ENCODE data around the gene TACO1.

Gene TACO1

GRCh38 chr17:63621684-63622573 lies 21.2 kb downstream of the TACO1 start, which contains the start of gene MAP3K3:
Gene MAP3K3, plus strand, starts transcription at chr17:63622417. Its CDS starts 343 bp downstream, at chr17:63622760.
- H3K4me3 Mint-ChIP-seq: peak within 1 kb of the TSS; percentile 95
- H3K36me3 Mint-ChIP-seq (ENCODE audit: low read depth): no peaks in the 10 kb centered on the region
- H3K27me3 Mint-ChIP-seq: no peaks in the 10 kb centered on the region
- DNase-seq (peak; percentile 94), ATAC-seq (peak; percentile 95)
- H3K9me3 Mint-ChIP-seq: no peaks in the 10 kb centered on the region
- peaks cover 39% of the 10 kb centered on the region for H3K4me1 Mint-ChIP-seq
- H3K27ac Mint-ChIP-seq: peak within 1 kb of the TSS; percentile 85

DNA sequence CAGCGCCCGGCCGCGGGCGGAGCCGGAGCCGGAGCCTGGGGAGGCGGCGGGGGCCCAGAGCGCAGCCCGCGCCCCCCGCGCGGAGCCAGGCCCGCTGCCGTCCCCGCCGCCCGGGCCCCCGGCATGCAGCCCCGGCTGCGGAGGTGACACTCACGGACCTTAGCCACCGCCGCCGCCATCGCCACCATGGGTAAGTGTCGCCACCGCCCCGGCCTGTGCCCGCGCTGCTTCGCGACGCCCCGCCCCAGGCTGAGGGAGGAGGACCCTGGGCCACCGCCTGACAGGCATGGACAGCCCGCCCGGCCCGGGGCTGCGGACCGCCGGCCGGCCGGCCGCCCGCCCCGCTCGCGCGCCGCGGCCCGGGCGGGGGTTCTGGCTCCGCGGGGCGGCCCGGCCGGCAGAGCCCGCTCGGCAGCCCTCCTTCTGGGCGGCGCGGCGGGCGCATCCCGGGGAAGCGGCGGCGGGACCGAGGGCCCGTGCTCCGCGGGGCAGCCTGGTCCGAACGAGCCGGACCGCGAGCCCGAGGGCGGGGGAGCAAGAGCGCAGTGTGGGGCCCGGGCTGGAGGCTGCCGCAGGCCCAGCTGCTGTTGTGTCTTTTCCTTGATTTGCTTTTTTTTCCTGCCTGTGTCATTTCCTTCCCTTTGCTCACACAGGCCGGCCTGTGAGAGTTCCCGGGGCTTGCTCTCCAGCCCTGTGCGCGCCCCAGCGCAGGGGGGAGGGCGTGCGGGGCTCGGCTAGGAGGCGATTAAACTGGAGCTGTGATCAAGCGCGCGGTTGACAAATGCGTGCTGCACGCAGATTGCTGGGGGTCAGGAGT lies 22.1 kb downstream of the TACO1 start:
- peaks cover 42% of the 10 kb centered on the region for H3K4me1 Mint-ChIP-seq
- H3K9me3 Mint-ChIP-seq: no peaks in the 10 kb centered on the region

DNA sequence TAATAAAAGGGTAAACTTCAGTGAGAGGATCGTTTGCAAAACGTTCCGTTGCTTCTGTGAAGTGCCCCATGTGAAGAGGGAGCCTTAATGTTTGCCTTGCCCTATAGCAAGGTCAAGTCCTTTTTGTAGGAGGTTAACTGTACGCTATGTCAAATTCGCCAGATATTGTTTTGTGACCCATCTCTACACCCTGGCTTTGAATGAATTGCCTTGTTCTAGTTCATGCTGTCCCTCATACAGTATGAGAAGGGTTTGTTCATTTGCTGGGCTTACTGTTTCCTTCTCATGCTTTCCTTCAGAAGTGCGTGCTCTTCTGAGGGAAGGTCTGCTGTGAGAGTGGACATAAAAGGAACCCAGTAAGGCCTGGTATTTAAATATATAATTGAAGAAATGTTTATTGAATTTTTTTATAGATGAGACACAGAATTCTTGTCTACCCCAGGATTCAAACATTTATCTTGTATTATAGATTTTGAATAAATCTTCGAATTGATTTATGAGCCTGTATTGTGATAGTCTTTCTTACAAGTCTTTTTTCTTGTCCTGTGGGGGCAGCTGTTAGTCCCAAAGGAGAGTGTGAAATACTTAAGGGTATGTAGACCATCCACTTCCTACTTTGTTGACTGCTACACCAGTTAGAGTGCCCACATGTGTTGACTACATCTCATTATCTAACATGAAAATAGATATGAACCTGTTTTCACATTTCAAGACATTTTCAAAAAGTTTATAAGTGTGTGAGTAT lies 23.3 kb downstream of the TACO1 start:
- H3K9me3 Mint-ChIP-seq: no peaks in the 10 kb centered on the region
- peak overlapping the region; percentile 95 for H3K4me3 Mint-ChIP-seq
- H3K36me3 Mint-ChIP-seq (ENCODE audit: low read depth): peaks cover 1% of the 10 kb centered on the region
- H3K27ac Mint-ChIP-seq: peak overlapping the region; percentile 75
- peaks cover 42% of the 10 kb centered on the region for H3K4me1 Mint-ChIP-seq
- DNase-seq (no peak), ATAC-seq (no peak)
- no peaks in the 10 kb centered on the region for H3K27me3 Mint-ChIP-seq

More for the DNA sequence above, 22.1 kb downstream of the TACO1 start:
- H3K27me3 Mint-ChIP-seq: no peaks in the 10 kb centered on the region
- peak overlapping the region; percentile 95 for H3K4me3 Mint-ChIP-seq
- H3K36me3 Mint-ChIP-seq (ENCODE audit: low read depth): no peaks in the 10 kb centered on the region
- ATAC-seq (peak; percentile 26), DNase-seq (peak; percentile 73)
- peak overlapping the region; percentile 75 for H3K27ac Mint-ChIP-seq

DNA sequence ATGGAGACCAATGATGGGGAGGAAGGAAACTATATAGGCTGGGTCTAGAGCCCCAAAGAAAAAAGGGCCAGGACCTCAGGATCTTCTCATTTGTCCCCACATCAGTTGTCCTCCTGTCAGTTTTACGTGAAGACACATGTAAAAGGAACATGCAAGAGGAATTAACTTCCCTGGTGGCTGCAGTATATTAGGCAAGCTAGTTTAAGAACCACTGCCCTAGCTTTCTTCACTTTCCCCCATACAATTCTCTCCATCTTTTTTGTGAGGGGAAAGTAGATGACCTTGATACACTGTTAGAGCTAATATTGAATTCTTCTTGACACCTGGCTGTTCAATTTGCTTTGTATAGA lies 23.8 kb downstream of the TACO1 start:
- H3K4me3 Mint-ChIP-seq: peak overlapping the region; percentile 95
- H3K36me3 Mint-ChIP-seq (ENCODE audit: low read depth): peaks cover 1% of the 10 kb centered on the region
- H3K9me3 Mint-ChIP-seq: no peaks in the 10 kb centered on the region
- no peaks in the 10 kb centered on the region for H3K27me3 Mint-ChIP-seq
- H3K27ac Mint-ChIP-seq: no peak overlapping the region
- DNase-seq: no peak
- no peak for ATAC-seq
- H3K4me1 Mint-ChIP-seq: peaks cover 42% of the 10 kb centered on the region

GRCh38 chr17:63626551-63627180 lies 26.0 kb downstream of the TACO1 start:
- Mint-ChIP-seq H3K36me3 (ENCODE audit: low read depth) (peaks cover 1% of the 10 kb centered on the region), H3K9me3 (no peaks in the 10 kb centered on the region), H3K27me3 (no peaks in the 10 kb centered on the region), H3K4me3 (no peak overlapping the region), H3K4me1 (peaks cover 37% of the 10 kb centered on the region), H3K27ac (no peak overlapping the region)
- ATAC-seq (no peak), DNase-seq (no peak)

- H3K27ac Mint-ChIP-seq: no peak overlapping the region
- no peaks in the 10 kb centered on the region for H3K9me3 Mint-ChIP-seq
- H3K4me1 Mint-ChIP-seq: peaks cover 31% of the 10 kb centered on the region
- DNase-seq (no peak), ATAC-seq (no peak)
- no peak overlapping the region for H3K4me3 Mint-ChIP-seq
- H3K36me3 Mint-ChIP-seq (ENCODE audit: low read depth): peaks cover 10% of the 10 kb centered on the region
- no peaks in the 10 kb centered on the region for H3K27me3 Mint-ChIP-seq
Measured at GRCh38 chr17:63629627-63630026, 28.9 kb downstream of the TACO1 start.

GRCh38 chr17:63631062-63631461 lies 30.4 kb downstream of the TACO1 start:
- Mint-ChIP-seq H3K27me3 (no peaks in the 10 kb centered on the region), H3K4me3 (no peak overlapping the region), H3K9me3 (no peaks in the 10 kb centered on the region), H3K36me3 (ENCODE audit: low read depth) (peaks cover 11% of the 10 kb centered on the region), H3K4me1 (peaks cover 19% of the 10 kb centered on the region), H3K27ac (no peak overlapping the region)
- ATAC-seq: no peak
- DNase-seq: no peak

GRCh38 chr17:63631626-63632025 lies 30.9 kb downstream of the TACO1 start:
- Mint-ChIP-seq H3K4me1 (peaks cover 16% of the 10 kb centered on the region), H3K4me3 (no peak overlapping the region), H3K9me3 (no peaks in the 10 kb centered on the region), H3K36me3 (ENCODE audit: low read depth) (peaks cover 14% of the 10 kb centered on the region), H3K27ac (no peak overlapping the region), H3K27me3 (no peaks in the 10 kb centered on the region)
- ATAC-seq (no peak), DNase-seq (no peak)

- peaks cover 16% of the 10 kb centered on the region for H3K36me3 Mint-ChIP-seq (ENCODE audit: low read depth)
- no peak overlapping the region for H3K27ac Mint-ChIP-seq
- H3K4me1 Mint-ChIP-seq: peaks cover 12% of the 10 kb centered on the region
- H3K4me3 Mint-ChIP-seq: no peak overlapping the region
- no peaks in the 10 kb centered on the region for H3K9me3 Mint-ChIP-seq
- H3K27me3 Mint-ChIP-seq: no peaks in the 10 kb centered on the region
- DNase-seq (no peak), ATAC-seq (no peak)
Measured at GRCh38 chr17:63633742-63634141, 33.0 kb downstream of the TACO1 start.

DNA sequence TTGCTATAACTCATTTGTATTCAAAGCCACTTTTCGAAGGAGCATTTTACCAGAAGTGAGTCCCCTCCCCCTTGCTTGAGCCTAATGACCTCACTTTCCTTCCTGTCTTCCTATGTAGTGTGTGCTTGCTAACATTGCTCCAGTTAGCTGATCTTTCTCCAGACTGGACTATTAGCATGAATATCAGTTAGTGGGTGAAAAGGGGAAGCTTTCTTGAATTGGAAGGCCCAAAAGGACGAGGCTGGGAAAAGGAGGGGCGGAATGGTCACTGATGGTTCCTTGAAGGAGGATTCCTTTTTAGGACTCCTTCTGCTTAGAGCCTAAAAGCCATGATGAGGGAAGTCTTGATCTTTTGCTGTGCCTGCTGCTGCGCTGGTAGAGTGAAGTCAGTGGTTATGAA lies 33.5 kb downstream of the TACO1 start:
- peaks cover 15% of the 10 kb centered on the region for H3K4me1 Mint-ChIP-seq
- no peaks in the 10 kb centered on the region for H3K27me3 Mint-ChIP-seq
- H3K36me3 Mint-ChIP-seq (ENCODE audit: low read depth): peaks cover 16% of the 10 kb centered on the region
- ATAC-seq (no peak), DNase-seq (no peak)
- H3K27ac Mint-ChIP-seq: no peak overlapping the region
- no peak overlapping the region for H3K4me3 Mint-ChIP-seq
- H3K9me3 Mint-ChIP-seq: no peaks in the 10 kb centered on the region

GRCh38 chr17:63634816-63635215 lies 34.1 kb downstream of the TACO1 start:
- peaks cover 18% of the 10 kb centered on the region for H3K4me1 Mint-ChIP-seq
- DNase-seq: no peak

GRCh38 chr17:63635290-63635689 lies 34.6 kb downstream of the TACO1 start:
- Mint-ChIP-seq H3K27me3 (no peaks in the 10 kb centered on the region), H3K27ac (no peak overlapping the region), H3K4me3 (no peak overlapping the region), H3K4me1 (peaks cover 18% of the 10 kb centered on the region), H3K36me3 (ENCODE audit: low read depth) (peaks cover 16% of the 10 kb centered on the region), H3K9me3 (no peaks in the 10 kb centered on the region)
- ATAC-seq (no peak), DNase-seq (no peak)

More at GRCh38 chr17:63634816-63635215, 34.1 kb downstream of the TACO1 start:
- H3K27me3 Mint-ChIP-seq: no peaks in the 10 kb centered on the region
- no peak overlapping the region for H3K4me3 Mint-ChIP-seq
- ATAC-seq: no peak
- no peaks in the 10 kb centered on the region for H3K9me3 Mint-ChIP-seq
- H3K36me3 Mint-ChIP-seq (ENCODE audit: low read depth): peaks cover 16% of the 10 kb centered on the region
- H3K27ac Mint-ChIP-seq: no peak overlapping the region

- ATAC-seq: no peak
- Mint-ChIP-seq H3K27me3 (no peaks in the 10 kb centered on the region), H3K4me1 (peaks cover 18% of the 10 kb centered on the region), H3K4me3 (no peak overlapping the region), H3K36me3 (ENCODE audit: low read depth) (peaks cover 16% of the 10 kb centered on the region), H3K27ac (no peak overlapping the region), H3K9me3 (no peaks in the 10 kb centered on the region)
- DNase-seq: no peak
Measured at GRCh38 chr17:63635787-63636186, 35.1 kb downstream of the TACO1 start.

- Mint-ChIP-seq H3K27ac (peak overlapping the region; percentile 7), H3K4me3 (no peak overlapping the region), H3K27me3 (no peaks in the 10 kb centered on the region), H3K9me3 (no peaks in the 10 kb centered on the region), H3K36me3 (ENCODE audit: low read depth) (peaks cover 11% of the 10 kb centered on the region), H3K4me1 (peaks cover 13% of the 10 kb centered on the region)
- no peak for DNase-seq
- ATAC-seq: peak; percentile 36
Measured at GRCh38 chr17:63639125-63639524, 38.4 kb downstream of the TACO1 start.
